Heart left ventricle (tissue), 16 donors: ENCODE results near the gene GZMH. TPM values are rescaled to one million over a fixed set of nuclear protein-coding genes. Genes with fewer than 3 reads are reported as not detected.

ENCODE experiments used
- ATAC-seq, 4 donors: fragments of 200-7000 bp; cut with Tn5 transposase; one replicate each; pipeline ENCODE4 v1.9.1; 2020 to 2022; ENCODE audit warnings: moderate library complexity in 4 of 4, mild to moderate bottlenecking in 3 of 4, moderate number of reproducible peaks in 1 of 4
- DNase-seq, 5 donors: peaks; one replicate each; pipeline ENCODE4 v3.0.0-alpha.2; 2020
- H3K27ac ChIP-seq, 12 donors: fragments of 200-600 bp; sonication (generic) in 4 of 12; one replicate each; pipeline versions ENCODE4 v1.5.0 to v1.8.0; 2016 to 2022; ENCODE audit warnings: mild to moderate bottlenecking in 2 of 12
- H3K27me3 ChIP-seq, 9 donors: fragments of 200-600 bp; sonication (generic) in 2 of 9; one replicate each; pipeline versions ENCODE4 v1.5.1 to v1.8.0; 2016 to 2022; ENCODE audit warnings: mild to moderate bottlenecking in 3 of 9
- H3K36me3 ChIP-seq, 9 donors: fragments of 200-600 bp; sonication (generic) in 2 of 9; one replicate each; pipeline versions ENCODE4 v1.5.0 to v1.8.0; 2018 to 2022; ENCODE audit warnings: mild to moderate bottlenecking in 2 of 9
- H3K4me1 ChIP-seq, 12 donors: fragments of 200-600 bp; sonication (generic) in 4 of 12; one replicate each; pipeline versions ENCODE4 v1.5.0 to v1.8.0; 2016 to 2022; ENCODE audit warnings: mild to moderate bottlenecking in 3 of 12
- H3K4me3 ChIP-seq, 12 donors: fragments of 200-600 bp; sonication (generic) in 4 of 12; one replicate each; pipeline versions ENCODE4 v1.5.0 to v1.8.0; 2017 to 2022; ENCODE audit warnings: mild to moderate bottlenecking in 9 of 12, moderate library complexity in 4 of 12
- H3K9me3 ChIP-seq, 12 donors: fragments of 200-600 bp; sonication (generic) in 4 of 12; one replicate each; pipeline versions ENCODE4 v1.5.0 to v1.8.0; 2016 to 2022; ENCODE audit warnings: mild to moderate bottlenecking in 1 of 12
- POLR2A ChIP-seq, 2 donors: fragments of 450-650 bp; IDR thresholded peaks; one replicate each; pipeline ENCODE4 v1.6.1; 2017; ENCODE audit warnings: antibody characterized with exemption in 2 of 2, mild to moderate bottlenecking in 2 of 2, moderate library complexity in 2 of 2
- WGBS, 4 donors: extraction: QIAGEN DNeasy Blood & Tissue Kit in 2 of 4; methylation state at CpG; one replicate each; pipeline versions ENCODE4 v1.1.5 to v1.1.7; 2013 to 2018; 5-methylcytosine and 5-hydroxymethylcytosine counted together
- intact Hi-C, 10 donors: fragments of 100-400 bp; cut with DNase I; formaldehyde crosslinking; loops; one replicate each; pipeline versions ENCODE4 v1.11.1 to v1.14.2; 2022
- polyA plus RNA-seq, 2 donors: library from polyadenylated mRNA; stranded (reverse); fragments of 200-250 nt; gene quantifications; one replicate each; pipeline ENCODE4 v1.2.3, GENCODE V29; 2013
- total RNA-seq, 9 donors: library from RNA; depleted of rRNA in 2 of 9; stranded (reverse); fragments of >200 nt in 2 of 9; fragmentation: NEBNext Ultra II Directional in 3 of 9; extraction: Animal tissue kit (Norgen Biotek cat#: 25700) in 3 of 9; gene quantifications; one replicate each; pipeline versions ENCODE4 v1.1.0 to v1.2.4, GENCODE V29; 2016 to 2023
- TF ChIP-seq, protein P1 (sequence below), 12 donors: fragments of 200-600 bp; sonication (generic) in 4 of 12; IDR thresholded peaks; one replicate each; pipeline versions ENCODE4 v1.5.0 to v1.8.0; 2018 to 2022; ENCODE audit warnings: antibody characterized with exemption in 12 of 12, mild to moderate bottlenecking in 5 of 12
- donor health status: ischemic (EF 13 %, LVEDD 7.1; RV severe dilation, severe dysfunction).
- donor health status: healthy with polysubstance abuse.
- donor health status: DM: no; HTN: yes; CAD: no.
- donor health status: DM: no; HTN: no; CAD: no.
- donor health status: ischemic (EF 25% LVEDD 6.9; RV normal size, moderate dysfunction).
- donor health status: ischemic (EF 25% LVEDD 5.7; RV mildly dilated, moderate dysfunction).
- donor health status: healthy.
- donor health status: DM: yes; HTN: yes; CAD: no.
- donor health status: ischemic (EF 35%, LVEDD 5.7; RV mildly dilated, moderate dysfunction).
- donor health status: nonischemic (EF 11% LVEDD 7.7; RV severe dilation, severe dysfunction).
- donor health status: DM: yes; HTN: yes; CAD: no.
- donor health status: PGD.
- donor health status: ischemic (EF 29% LVEDD 5.4; RV normal size, mild dysfunction).
- donor health status: nonischemic (EF 23%, LVEDD 6.1; RV moderate dilation, normal function).

Gene GZMH
- total and polyA plus RNA-seq, 11 donors = 0.30 to 5.9 (median 1.4) TPM; not detected in 5

DNA sequence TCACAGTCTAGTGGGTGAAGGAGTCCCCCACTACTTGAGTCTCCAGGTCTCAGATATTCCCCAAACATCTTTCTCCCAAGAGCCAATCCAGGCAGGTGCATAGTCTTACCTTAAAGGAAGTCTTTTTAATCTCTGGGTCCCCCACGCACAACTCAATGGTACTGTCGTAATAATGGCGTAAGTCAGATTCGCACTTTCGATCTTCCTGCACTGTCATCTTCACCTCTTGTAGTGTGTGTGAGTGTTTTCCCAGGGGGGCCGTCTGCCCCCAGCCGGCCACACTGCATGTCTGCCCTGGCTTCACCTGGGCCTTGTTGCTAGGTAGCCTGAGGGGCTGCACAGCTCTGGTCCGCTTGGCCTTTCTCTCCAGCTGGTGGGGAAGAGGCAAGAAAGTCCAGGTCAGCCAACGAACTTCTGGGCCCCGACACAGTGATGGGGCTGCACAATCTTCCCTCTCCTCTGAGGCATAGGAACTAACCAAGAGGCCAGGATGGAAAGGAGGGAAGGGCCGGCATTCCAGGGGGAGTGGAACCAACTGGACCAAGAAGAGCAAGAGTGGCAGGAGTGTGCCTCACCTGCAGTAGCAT is 22.4 kb upstream of the GZMH start:
- DNase-seq = no peak
- H3K36me3 ChIP-seq = no peaks in the 10 kb centered on the region
- ATAC-seq = no peak
- no peaks in the 10 kb centered on the region for H3K4me1 ChIP-seq
- H3K27me3 ChIP-seq = peaks cover 0 to 3% (median 0%) of the 10 kb centered on the region in 9 donors
- no peak overlapping the region for H3K4me3 ChIP-seq
- H3K9me3 ChIP-seq = no peaks in the 10 kb centered on the region
- intact Hi-C loops = no loop called here
- no peak overlapping the region for H3K27ac ChIP-seq
- TF ChIP-seq, protein P1, sequence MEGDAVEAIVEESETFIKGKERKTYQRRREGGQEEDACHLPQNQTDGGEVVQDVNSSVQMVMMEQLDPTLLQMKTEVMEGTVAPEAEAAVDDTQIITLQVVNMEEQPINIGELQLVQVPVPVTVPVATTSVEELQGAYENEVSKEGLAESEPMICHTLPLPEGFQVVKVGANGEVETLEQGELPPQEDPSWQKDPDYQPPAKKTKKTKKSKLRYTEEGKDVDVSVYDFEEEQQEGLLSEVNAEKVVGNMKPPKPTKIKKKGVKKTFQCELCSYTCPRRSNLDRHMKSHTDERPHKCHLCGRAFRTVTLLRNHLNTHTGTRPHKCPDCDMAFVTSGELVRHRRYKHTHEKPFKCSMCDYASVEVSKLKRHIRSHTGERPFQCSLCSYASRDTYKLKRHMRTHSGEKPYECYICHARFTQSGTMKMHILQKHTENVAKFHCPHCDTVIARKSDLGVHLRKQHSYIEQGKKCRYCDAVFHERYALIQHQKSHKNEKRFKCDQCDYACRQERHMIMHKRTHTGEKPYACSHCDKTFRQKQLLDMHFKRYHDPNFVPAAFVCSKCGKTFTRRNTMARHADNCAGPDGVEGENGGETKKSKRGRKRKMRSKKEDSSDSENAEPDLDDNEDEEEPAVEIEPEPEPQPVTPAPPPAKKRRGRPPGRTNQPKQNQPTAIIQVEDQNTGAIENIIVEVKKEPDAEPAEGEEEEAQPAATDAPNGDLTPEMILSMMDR (IDR thresholded peaks at IDR 0.05) = no peak
- TF ChIP-seq POLR2A (IDR thresholded peaks at IDR 0.05) = no peak
- 90 to 95% (median 90%) methylated on average over 9 to 11 of the region's 11 CpGs for WGBS, 4 donors

DNA sequence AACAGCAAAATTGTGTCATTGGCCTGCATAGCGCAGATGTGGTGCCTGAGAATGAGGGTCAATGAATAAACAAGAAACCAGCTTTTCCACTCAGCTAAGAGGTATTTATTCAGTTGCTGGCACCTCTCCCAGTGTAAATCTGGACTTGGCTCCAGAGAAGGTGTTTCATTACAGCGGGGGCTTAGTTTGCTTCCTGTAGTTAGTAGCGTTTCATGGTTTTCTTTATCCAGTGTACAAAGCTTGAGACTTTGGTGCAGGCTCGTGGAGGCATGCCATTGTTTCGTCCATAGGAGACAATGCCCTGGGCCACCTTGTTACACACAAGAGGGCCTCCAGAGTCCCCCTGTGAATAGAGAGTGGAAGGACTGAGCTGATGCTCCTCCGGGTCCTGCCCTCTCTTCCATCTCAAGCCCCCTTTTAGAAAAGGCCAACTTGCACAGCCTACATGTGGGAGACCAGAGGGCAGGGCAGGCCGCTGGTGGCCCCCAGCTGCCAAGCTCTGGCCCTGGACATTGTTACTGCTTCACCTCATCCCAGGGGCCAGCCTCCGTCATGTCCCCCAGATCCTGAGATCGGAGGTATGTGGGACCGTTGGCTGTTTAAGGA is 21.5 kb upstream of the GZMH start:
- TF ChIP-seq POLR2A (IDR thresholded peaks at IDR 0.05) = no peak
- TF ChIP-seq, protein P1 (IDR thresholded peaks at IDR 0.05) = no peak
- ATAC-seq (no peak), DNase-seq (peak in 1 of 5 donors; percentile 27)
- no peaks in the 10 kb centered on the region for H3K9me3 ChIP-seq
- no peaks in the 10 kb centered on the region for H3K4me1 ChIP-seq
- intact Hi-C loops = no loop called here
- H3K27ac ChIP-seq = no peak overlapping the region
- H3K36me3 ChIP-seq = no peaks in the 10 kb centered on the region
- H3K4me3 ChIP-seq = no peak overlapping the region
- H3K27me3 ChIP-seq = peaks cover 0 to 3% (median 0%) of the 10 kb centered on the region in 9 donors
- WGBS, 4 donors = 66 to 79% (median 72%) methylated on average over 7 to 10 of the region's 10 CpGs

DNA sequence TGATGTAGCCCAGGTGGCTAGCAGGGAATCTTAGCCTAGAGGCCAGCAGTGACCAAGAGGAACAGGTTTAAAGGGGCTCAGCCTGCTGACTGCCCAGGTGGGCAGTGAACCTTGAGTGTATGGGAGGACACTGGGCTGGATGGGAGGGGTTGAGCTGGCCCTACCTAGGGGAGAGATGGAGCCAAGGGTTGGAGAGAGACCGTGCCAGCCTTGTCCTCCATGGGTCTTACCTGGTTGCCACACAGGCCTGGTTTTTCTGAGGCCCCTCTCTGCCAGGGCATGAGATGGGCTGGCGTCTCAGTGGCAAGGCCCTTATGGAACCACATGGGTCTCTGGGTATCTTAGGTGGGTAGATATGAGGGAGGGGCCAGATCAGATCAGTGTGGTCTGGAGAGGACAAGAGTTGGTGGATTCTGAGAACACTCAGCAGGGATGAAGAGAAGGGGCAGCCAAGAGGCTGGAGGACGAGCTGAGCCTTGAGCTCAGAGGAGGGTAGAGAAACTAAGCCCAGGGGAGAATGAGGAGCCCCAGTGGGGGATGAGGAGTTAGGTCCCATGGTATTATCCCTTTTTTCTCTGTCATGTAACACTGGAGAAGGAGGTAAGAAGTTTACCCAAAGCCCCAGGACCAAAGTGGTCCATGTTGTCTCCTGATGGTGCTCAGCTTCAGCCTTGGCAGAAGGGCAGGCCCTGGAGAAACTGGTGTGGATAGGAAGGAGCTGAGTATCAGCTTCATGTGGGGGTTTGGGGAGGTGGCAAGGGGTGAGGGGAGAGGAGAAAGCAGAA is 20.8 kb upstream of the GZMH start:
- Histone ChIP-seq H3K27ac (no peak overlapping the region), H3K36me3 (no peaks in the 10 kb centered on the region), H3K4me3 (no peak overlapping the region), H3K4me1 (no peaks in the 10 kb centered on the region), H3K27me3 (peaks cover 0 to 3% (median 0%) of the 10 kb centered on the region in 9 donors), H3K9me3 (no peaks in the 10 kb centered on the region)
- ATAC-seq (no peak), DNase-seq (no peak)
- intact Hi-C loops = no loop called here
- no peak for TF ChIP-seq POLR2A (IDR thresholded peaks at IDR 0.05)
- TF ChIP-seq, protein P1 (IDR thresholded peaks at IDR 0.05) = no peak
- 59 to 83% (median 66%) methylated on average over 3 of the region's 3 CpGs for WGBS, 4 donors

DNA sequence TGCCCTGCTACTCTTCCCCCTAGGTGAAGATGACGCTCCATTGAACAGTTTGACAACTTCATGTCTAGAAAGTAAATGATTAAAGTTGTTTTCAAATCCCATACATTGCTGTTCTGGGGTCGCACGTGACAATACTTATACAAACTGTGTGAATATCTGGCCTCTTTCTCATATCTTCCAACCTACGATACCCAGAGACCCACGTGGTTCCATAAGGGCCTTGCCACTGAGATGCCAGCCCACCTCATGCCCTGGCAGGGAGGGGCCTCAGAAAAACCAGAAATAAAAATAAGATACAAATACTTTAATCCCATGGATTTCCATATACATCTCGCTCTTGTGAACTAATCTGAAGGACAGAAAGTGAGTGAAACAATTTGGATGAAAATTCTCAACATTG is 20.0 kb upstream of the GZMH start:
- 73 to 86% (median 84%) methylated on average over 6 of the region's 6 CpGs for WGBS, 4 donors
- Histone ChIP-seq H3K27me3 (peaks cover 0 to 3% (median 0%) of the 10 kb centered on the region in 9 donors), H3K4me3 (no peak overlapping the region), H3K9me3 (no peaks in the 10 kb centered on the region), H3K4me1 (no peaks in the 10 kb centered on the region), H3K27ac (no peak overlapping the region), H3K36me3 (no peaks in the 10 kb centered on the region)
- no peak for DNase-seq
- intact Hi-C loops = no loop called here
- ATAC-seq = no peak
- TF ChIP-seq, protein P1 (IDR thresholded peaks at IDR 0.05) = no peak
- no peak for TF ChIP-seq POLR2A (IDR thresholded peaks at IDR 0.05)
